Measurements from ENCODE around the gene ARPC1A.

Gene ARPC1A

GRCh38 chr7:99410635-99411034 is 84.9 kb downstream of the ARPC1A start:
- DNase-seq, result no peak

GRCh38 chr7:99415513-99416127 is 89.9 kb downstream of the ARPC1A start:
- DNase-seq, result peak; percentile 30

Data from kidney glomerular epithelial cell (primary cell).